K562 (cell line): ENCODE results near the gene UGT2A2. TPM values are rescaled to one million over a fixed set of nuclear protein-coding genes. Genes with fewer than 3 reads are reported as not detected.

Experiments used
- ATAC-seq: fragments of 200-7000 bp; cut with Tn5 transposase; 3 replicates; pipeline ENCODE4 v1.9.1; 2020; ENCODE audit warnings: moderate library complexity
- BruUV-seq: library from RNA; stranded (reverse); fragments of 400-500 nt; replicated peaks from 2 replicates; lab custom pipeline; 2021; lab: Mats Ljungman, UMichigan
- CTCF ChIA-PET: fragments of 300-600 bp; formaldehyde crosslinking; extraction: SDS; loops from one replicate; lab custom pipeline; 2021; ENCODE audit warnings: low intra/inter-chr PET ratio; lab: Yijun Ruan, JAX
- POLR2A ChIA-PET: fragments of 300-600, 350-650 bp; sonication (Branson Sonifier 250); formaldehyde crosslinking; extraction: SDS; loops from one replicate; lab custom pipeline; 2021; ENCODE audit warnings: antibody characterized with exemption, inconsistent platforms; lab: Yijun Ruan, JAX
- DNase-seq, 4 experiments: peaks; one replicate each; pipeline versions ENCODE4 v3.0.0 to v3.0.0-alpha.2; 2011 to 2018; ENCODE audit warnings: low spot score in 3 of 4, mixed read lengths in 3 of 4; ENCODE audit errors: extremely low read depth in 1 of 4
- FAIRE-seq: peaks from 2 replicates; lab custom pipeline; 2011; peaks lifted over from hg19 to GRCh38; lab: Jason Lieb, UNC
- H2AFZ ChIP-seq: 2 replicates; pipeline ENCODE4 v1.6.0; 2011; ENCODE audit warnings: low read depth, low read length, control low read depth, inconsistent platforms
- H3K27ac ChIP-seq: fragments of 200-600 bp; 3 replicates; pipeline ENCODE4 v1.8.0; 2011; ENCODE audit warnings: low read depth, mild to moderate bottlenecking, control low read depth, inconsistent platforms, low read length, moderate library complexity, mixed read lengths; ENCODE audit errors: extremely low read depth
- H3K27me3 ChIP-seq, 2 experiments: fragments of 300-600 bp in 1 of 2; 2 replicates in 1 of 2; 3 replicates in 1 of 2; pipeline versions ENCODE4 v1.6.0 to v1.8.0; 2011; ENCODE audit warnings: inconsistent platforms in 2 of 2, low read length in 2 of 2, mild to moderate bottlenecking in 1 of 2, mixed read lengths in 1 of 2, moderate library complexity in 1 of 2; ENCODE audit not compliant: control insufficient read depth in 2 of 2, insufficient read depth in 2 of 2
- H3K36me3 ChIP-seq: fragments of 300-600 bp; 3 replicates; pipeline ENCODE4 v1.8.0; 2011; ENCODE audit warnings: mild to moderate bottlenecking, low read length, inconsistent platforms; ENCODE audit not compliant: control insufficient read depth, insufficient read depth
- H3K4me1 ChIP-seq, 2 experiments: fragments of 200-600 bp in 1 of 2; replicated peaks in 1 of 2; 2 replicates in 1 of 2; 3 replicates in 1 of 2; pipeline versions ENCODE4 v1.5.1 to v1.8.0; 2011; ENCODE audit warnings: inconsistent platforms in 2 of 2, low read length in 2 of 2, mild to moderate bottlenecking in 1 of 2, mixed read lengths in 1 of 2, moderate library complexity in 1 of 2; ENCODE audit not compliant: control insufficient read depth in 2 of 2, insufficient read depth in 2 of 2
- H3K4me2 ChIP-seq: 2 replicates; pipeline ENCODE4 v1.6.1; 2011; ENCODE audit warnings: low read length, control low read depth, inconsistent platforms, mixed read lengths; ENCODE audit not compliant: insufficient read depth
- H3K4me3 ChIP-seq: fragments of 200-600 bp; sonication (generic), shearing (Covaris generic); 2 replicates; pipeline ENCODE4 v1.5.1; 2016; ENCODE audit warnings: control low read depth, inconsistent platforms
- H3K79me2 ChIP-seq: fragments of 200-600 bp; 3 replicates; pipeline ENCODE4 v1.8.0; 2011; ENCODE audit warnings: low read length, inconsistent platforms; ENCODE audit not compliant: control insufficient read depth, insufficient read depth
- H3K9ac ChIP-seq, 2 experiments: 2 replicates each; pipeline versions ENCODE4 v1.6.0 to v1.6.1; 2011; ENCODE audit warnings: low read depth in 2 of 2, low read length in 2 of 2, control low read depth in 1 of 2, inconsistent platforms in 1 of 2, mild to moderate bottlenecking in 1 of 2, mixed read lengths in 1 of 2; ENCODE audit not compliant: insufficient read depth in 1 of 2
- H3K9me1 ChIP-seq: one replicate; pipeline ENCODE4 v1.6.0; 2011; ENCODE audit warnings: inconsistent platforms, mild to moderate bottlenecking, low read length, moderate library complexity; ENCODE audit not compliant: control insufficient read depth, insufficient read depth
- H3K9me3 ChIP-seq: replicated peaks from 2 replicates; pipeline ENCODE4 v1.5.1; 2011; ENCODE audit warnings: low read depth, low read length, inconsistent platforms; ENCODE audit not compliant: control insufficient read depth, insufficient read depth
- H4K20me1 ChIP-seq: replicated peaks from 2 replicates; pipeline ENCODE4 v1.6.1; 2011; ENCODE audit warnings: low read length, inconsistent platforms, mixed read lengths; ENCODE audit not compliant: control insufficient read depth, insufficient read depth
- BCLAF1 ChIP-seq, 2 experiments: fragments of 450-650 bp in 1 of 2; IDR thresholded peaks; 2 replicates each; pipeline ENCODE4 v1.6.1; 2011 to 2017; ENCODE audit warnings: low read depth in 2 of 2, antibody characterized with exemption in 1 of 2, borderline replicate concordance in 1 of 2, low read length in 1 of 2, mild to moderate bottlenecking in 1 of 2, mixed read lengths in 1 of 2; ENCODE audit not compliant: control insufficient read depth in 1 of 2
- DEAF1 ChIP-seq: fragments of 450-650 bp; formaldehyde crosslinking; IDR thresholded peaks from 2 replicates; pipeline ENCODE4 v1.4.0; 2020; ENCODE audit warnings: mild to moderate bottlenecking, moderate library complexity
- GTF2F1 ChIP-seq: IDR thresholded peaks from 2 replicates; pipeline ENCODE4 v1.6.1; 2011; ENCODE audit warnings: low read depth, low read length, improper control_type of control experiment
- HDAC2 ChIP-seq: fragments of 450-650 bp; IDR thresholded peaks from 2 replicates; pipeline ENCODE4 v1.6.1; 2016; ENCODE audit warnings: mild to moderate bottlenecking
- HNRNPLL ChIP-seq: fragments of 200-400 bp; formaldehyde crosslinking; IDR thresholded peaks from 2 replicates; pipeline ENCODE4 v1.6.1; 2017; ENCODE audit warnings: low read length, low read depth, mild to moderate bottlenecking; ENCODE audit not compliant: poor library complexity, severe bottlenecking
- MCM3 ChIP-seq: fragments of 450-650 bp; IDR thresholded peaks from 2 replicates; pipeline ENCODE4 v1.6.1; 2016
- MYNN ChIP-seq, 2 experiments: sonication (generic); formaldehyde crosslinking in 1 of 2; IDR thresholded peaks; 2 replicates each; pipeline versions ENCODE4 v1.5.0 to v1.6.1; 2016 to 2020; ENCODE audit warnings: antibody characterized with exemption in 1 of 2, missing genetic modification reagents in 1 of 2
- NCOR1 ChIP-seq: fragments of 450-650 bp; IDR thresholded peaks from 2 replicates; pipeline ENCODE4 v1.6.1; 2016; ENCODE audit warnings: mild to moderate bottlenecking, moderate library complexity
- RNF2 ChIP-seq: sonication (generic); IDR thresholded peaks from 2 replicates; pipeline ENCODE4 v1.6.1; 2016
- SIN3B ChIP-seq: fragments of 450-650 bp; IDR thresholded peaks from 2 replicates; pipeline ENCODE4 v1.6.1; 2017; ENCODE audit warnings: low read depth, mild to moderate bottlenecking, moderate library complexity
- SMAD3 ChIP-seq: fragments of 450-650 bp; formaldehyde crosslinking; conservative IDR thresholded peaks from 2 replicates; pipeline ENCODE4 v1.4.0; 2020; ENCODE audit warnings: mild to moderate bottlenecking
- SOX6 ChIP-seq: fragments of 450-650 bp; IDR thresholded peaks from 2 replicates; pipeline ENCODE4 v1.6.1; 2014; ENCODE audit warnings: mild to moderate bottlenecking
- SRSF7 ChIP-seq: fragments of 200-400 bp; formaldehyde crosslinking; optimal IDR thresholded peaks from 2 replicates; pipeline ENCODE3; 2017; ENCODE audit warnings: mild to moderate bottlenecking, low read depth, low read length
- ZNF398 ChIP-seq: fragments of 250-450 bp; sonication (Bioruptor Pico); IDR thresholded peaks from 2 replicates; pipeline ENCODE4 v1.8.0; 2021; ENCODE audit warnings: moderate library complexity, mild to moderate bottlenecking, inconsistent platforms
- ZNF431 ChIP-seq: sonication (generic); formaldehyde crosslinking; IDR thresholded peaks from 2 replicates; pipeline ENCODE4 v1.8.0; 2022; ENCODE audit warnings: mild to moderate bottlenecking, missing genetic modification reagents
- WGBS: fragments of 100-300 bp; shearing (Covaris generic); methylation state at CpG from one replicate; pipeline ENCODE4 v1.1.6; 2016; ENCODE audit warnings: low coverage, mixed read lengths; ENCODE audit not compliant: insufficient coverage; ENCODE audit errors: missing lambda C conversion rate; 5-methylcytosine and 5-hydroxymethylcytosine counted together
- in situ Hi-C: fragments of 300-500 bp; cut with MboI; formaldehyde crosslinking; loops from 4 replicates; pipeline ENCODE4 v1.15.0; 2018; ENCODE audit warnings: inconsistent platforms, mixed read lengths
- intact Hi-C: fragments of 100-400 bp; cut with micrococcal nuclease; formaldehyde crosslinking; loops from 2 replicates; pipeline ENCODE4 v1.14.2; 2022
- polyA plus RNA-seq, 8 experiments: library from polyadenylated mRNA; depleted of rRNA in 4 of 8; stranded (reverse) in 5 of 8; unstranded in 3 of 8; fragments of >200 nt; fragmentation: Nextera tagmentation in 2 of 8; fragmentation: Illumina TruSeq in 1 of 8; extraction: Ambion mirVana in 2 of 8; extraction: Trizol in 1 of 8; gene quantifications; 2 replicates each; pipeline versions ENCODE4 v1.2.1 to v1.2.3, GENCODE V29; 2011 to 2014; ENCODE audit warnings: inconsistent platforms in 1 of 8, missing spikeins in 1 of 8
- total RNA-seq, 7 experiments: library from RNA; depleted of rRNA in 6 of 7; stranded (reverse); fragments of >200 nt in 6 of 7; fragmentation: Illumina TruSeq in 2 of 7; extraction: Trizol in 2 of 7; gene quantifications; 2 replicates each; pipeline versions ENCODE4 v1.2.1 to v1.2.3, GENCODE V29; 2011 to 2021; ENCODE audit warnings: low replicate concordance in 1 of 7

Gene UGT2A2
- total and polyA plus RNA-seq, 9 of the 15 experiments (the other 6 are each of a cell fraction or from before 2014, with no cell fraction given) = not detected

- TF ChIP-seq DEAF1 (CRISPR knock-in tag) = no peak
- no peak for TF ChIP-seq SOX6
- TF ChIP-seq HDAC2 = no peak
- TF ChIP-seq ZNF398 (CRISPR knock-in tag) = no peak
- no peak for TF ChIP-seq MYNN (IDR thresholded peaks at IDR 0.05)
- TF ChIP-seq MYNN (CRISPR knock-in tag; IDR thresholded peaks at IDR 0.05) = no peak
- TF ChIP-seq ZNF431 (CRISPR knock-in tag) = no peak
- TF ChIP-seq HNRNPLL = no peak
- TF ChIP-seq GTF2F1 = no peak
Observed at GRCh38 chr4:69589884-69590283, 49.6 kb downstream of the UGT2A2 start (continued).

GRCh38 chr4:69584135-69584534 is 55.3 kb downstream of the UGT2A2 start:
- no peak for DNase-seq
- Histone ChIP-seq H3K9ac (no peak overlapping the region), H4K20me1 (no peaks in the 10 kb centered on the region), H3K4me2 (no peak overlapping the region), H3K79me2 (no peaks in the 10 kb centered on the region), H3K27ac (no peak overlapping the region), H3K27me3 (no peaks in the 10 kb centered on the region), H3K9me3 (no peaks in the 10 kb centered on the region), H3K4me3 (no peak overlapping the region), H3K36me3 (no peaks in the 10 kb centered on the region), H2AFZ (no peak overlapping the region), H3K4me1 (no peaks in the 10 kb centered on the region), H3K9me1 (no peaks in the 10 kb centered on the region)
- intact Hi-C loops = no loop called here
- CTCF ChIA-PET = no interaction called here
- 0% methylated on average over 4 of the region's 5 CpGs for WGBS
- no TSS peak for BruUV-seq
- in situ Hi-C loops = no loop called here
- POLR2A ChIA-PET = interaction anchor here (1.4 kb wide), 1 partner anchor 9 kb away, joined by 4 read pairs; no protein-coding TSS in a partner anchor
- FAIRE-seq = no peak
- no peak for ATAC-seq
- TF ChIP-seq BCLAF1 (IDR thresholded peaks at IDR 0.05; ENCODE audit: borderline replicate concordance in 1 of 2, control insufficient read depth in 1 of 2, low read depth in 2 of 2, low read length in 1 of 2) = no peak
- no peak for TF ChIP-seq SRSF7
- TF ChIP-seq MCM3 = no peak
- TF ChIP-seq RNF2 = no peak
- TF ChIP-seq SIN3B = no peak
- TF ChIP-seq SMAD3 (CRISPR knock-in tag) = no peak
- no peak for TF ChIP-seq NCOR1
